Suprapubic skin (tissue), 4 donors: ENCODE measurements around the gene SCGB3A1. TPM values are rescaled to one million over a fixed set of nuclear protein-coding genes. Genes with fewer than 3 reads are reported as not detected.

ENCODE experiments used
- DNase-seq, 2 donors: peaks; one replicate each; pipeline ENCODE4 v3.0.0-alpha.2; 2019; ENCODE audit warnings: low spot score in 2 of 2
- H3K27ac ChIP-seq: fragments of 200-600 bp; sonication (generic); one replicate; pipeline ENCODE4 v1.5.1; 2019
- H3K27me3 ChIP-seq: fragments of 200-600 bp; sonication (generic); one replicate; pipeline ENCODE4 v1.5.1; 2019
- H3K36me3 ChIP-seq: fragments of 200-600 bp; sonication (generic); one replicate; pipeline ENCODE4 v1.5.1; 2019
- H3K4me1 ChIP-seq: fragments of 200-600 bp; sonication (generic); one replicate; pipeline ENCODE4 v1.5.1; 2019
- H3K4me3 ChIP-seq: fragments of 200-600 bp; sonication (generic); one replicate; pipeline ENCODE4 v1.5.1; 2019; ENCODE audit warnings: mild to moderate bottlenecking
- H3K9me3 ChIP-seq: fragments of 200-600 bp; sonication (generic); one replicate; pipeline ENCODE4 v1.5.1; 2019
- CTCF ChIP-seq, 2 donors: fragments of 200-600 bp in 1 of 2; fragments of 450-650 bp in 1 of 2; sonication (generic) in 1 of 2; IDR thresholded peaks; one replicate each; pipeline ENCODE4 v1.5.1; 2016 to 2019; ENCODE audit warnings: antibody characterized with exemption in 2 of 2, mild to moderate bottlenecking in 1 of 2, moderate library complexity in 1 of 2
- EP300 ChIP-seq: sonication (generic); formaldehyde crosslinking; IDR thresholded peaks from one replicate; pipeline ENCODE4 v1.6.1; 2017; ENCODE audit warnings: antibody characterized with exemption
- POLR2A ChIP-seq, 2 donors: fragments of 450-650 bp; IDR thresholded peaks; one replicate each; pipeline ENCODE4 v1.6.1; 2017; ENCODE audit warnings: antibody characterized with exemption in 2 of 2, mild to moderate bottlenecking in 2 of 2, moderate library complexity in 2 of 2
- POLR2AphosphoS5 ChIP-seq, 3 donors: sonication (generic); formaldehyde crosslinking; IDR thresholded peaks; one replicate each; pipeline ENCODE4 v1.6.1; 2017; ENCODE audit warnings: antibody characterized with exemption in 3 of 3
- WGBS: methylation state at CpG from one replicate; pipeline ENCODE4 v1.1.5; 2018; 5-methylcytosine and 5-hydroxymethylcytosine counted together
- total RNA-seq, 4 donors: library from RNA; depleted of rRNA; stranded (reverse); fragments of >200 nt; gene quantifications; one replicate each; pipeline ENCODE4 v1.1.0, GENCODE V29; 2016

Gene SCGB3A1
- total RNA-seq, 4 donors from 2014 or later = 2.2 to 7.8 (median 4.1) TPM; not detected in 1

- no peaks in the 10 kb centered on the region for H3K4me1 ChIP-seq
- H3K36me3 ChIP-seq = no peaks in the 10 kb centered on the region
- H3K27me3 ChIP-seq = peaks cover 5% of the 10 kb centered on the region
- TF ChIP-seq POLR2AphosphoS5 (IDR thresholded peaks at IDR 0.05) = no peak
- TF ChIP-seq POLR2A (IDR thresholded peaks at IDR 0.05) = no peak
- no peak for TF ChIP-seq EP300
- no peak for TF ChIP-seq CTCF (IDR thresholded peaks at IDR 0.05)
- H3K9me3 ChIP-seq = no peaks in the 10 kb centered on the region
- WGBS = 91% methylated on average over 5 of the region's 6 CpGs
- no peak overlapping the region for H3K27ac ChIP-seq
- H3K4me3 ChIP-seq = no peak overlapping the region
- DNase-seq = peak; percentile 38 to 52
These were observed 8.3 kb upstream of the SCGB3A1 start for GRCh38 chr5:180599590-180599914.

- peak; percentile 25 to 67 for DNase-seq
- Histone ChIP-seq H3K36me3 (no peaks in the 10 kb centered on the region), H3K4me1 (no peaks in the 10 kb centered on the region), H3K27me3 (peaks cover 8% of the 10 kb centered on the region), H3K4me3 (no peak overlapping the region), H3K27ac (no peak overlapping the region), H3K9me3 (no peaks in the 10 kb centered on the region)
- WGBS = 78% methylated on average over 11 of the region's 16 CpGs
- TF ChIP-seq POLR2AphosphoS5 (IDR thresholded peaks at IDR 0.05) = no peak
- no peak for TF ChIP-seq EP300
These were observed 7.7 kb upstream of the SCGB3A1 start for GRCh38 chr5:180598797-180599589.

GRCh38 chr5:180598316-180598701, 7.0 kb upstream of the SCGB3A1 start:
- Histone ChIP-seq H3K27ac (no peak overlapping the region), H3K27me3 (peaks cover 15% of the 10 kb centered on the region), H3K36me3 (no peaks in the 10 kb centered on the region), H3K4me1 (no peaks in the 10 kb centered on the region), H3K4me3 (no peak overlapping the region), H3K9me3 (no peaks in the 10 kb centered on the region)
- peak; percentile 40 to 73 for DNase-seq
- no peak for TF ChIP-seq CTCF (IDR thresholded peaks at IDR 0.05)
- TF ChIP-seq EP300 = no peak
- no peak for TF ChIP-seq POLR2A (IDR thresholded peaks at IDR 0.05)
- WGBS = 71% methylated on average over 7 of the region's 9 CpGs

- H3K27me3 ChIP-seq = peaks cover 28% of the 10 kb centered on the region
- H3K27ac ChIP-seq = no peak overlapping the region
- no peaks in the 10 kb centered on the region for H3K4me1 ChIP-seq
- H3K9me3 ChIP-seq = no peaks in the 10 kb centered on the region
- TF ChIP-seq CTCF (IDR thresholded peaks at IDR 0.05) = no peak
- no peak for TF ChIP-seq POLR2AphosphoS5 (IDR thresholded peaks at IDR 0.05)
- TF ChIP-seq EP300 = no peak
- TF ChIP-seq POLR2A (IDR thresholded peaks at IDR 0.05) = no peak
- DNase-seq = no peak
- no peak overlapping the region for H3K4me3 ChIP-seq
- 63% methylated on average over 7 of the region's 24 CpGs for WGBS
- H3K36me3 ChIP-seq = no peaks in the 10 kb centered on the region
These were observed 5.5 kb upstream of the SCGB3A1 start for GRCh38 chr5:180596668-180597231.

GRCh38 chr5:180596115-180596667, 4.9 kb upstream of the SCGB3A1 start:
- TF ChIP-seq POLR2AphosphoS5 (IDR thresholded peaks at IDR 0.05) = no peak
- H3K9me3 ChIP-seq = no peaks in the 10 kb centered on the region
- H3K4me3 ChIP-seq = no peak overlapping the region
- no peak overlapping the region for H3K27ac ChIP-seq
- H3K36me3 ChIP-seq = no peaks in the 10 kb centered on the region
- peaks cover 3% of the 10 kb centered on the region for H3K4me1 ChIP-seq
- 92% methylated on average over 8 of the region's 12 CpGs for WGBS
- DNase-seq = no peak
- H3K27me3 ChIP-seq = peaks cover 34% of the 10 kb centered on the region

GRCh38 chr5:180595381-180596114, 4.2 kb upstream of the SCGB3A1 start:
- Histone ChIP-seq H3K4me3 (no peak overlapping the region), H3K4me1 (peaks cover 9% of the 10 kb centered on the region), H3K36me3 (no peaks in the 10 kb centered on the region), H3K27me3 (peaks cover 40% of the 10 kb centered on the region), H3K27ac (no peak overlapping the region), H3K9me3 (no peaks in the 10 kb centered on the region)
- no peak for TF ChIP-seq CTCF (IDR thresholded peaks at IDR 0.05)
- no peak for TF ChIP-seq EP300
- no peak for TF ChIP-seq POLR2A (IDR thresholded peaks at IDR 0.05)
- TF ChIP-seq POLR2AphosphoS5 (IDR thresholded peaks at IDR 0.05) = no peak
- DNase-seq = no peak
- 76% methylated on average over 15 of the region's 25 CpGs for WGBS
